PC-3 (cell line): ENCODE results near the gene LAMA3.

ENCODE experiments used
- CTCF ChIP-seq: fragments of 300-600 bp; sonication (generic); conservative IDR thresholded peaks from 2 replicates; pipeline ENCODE4 v1.5.1; 2017; ENCODE audit warnings: antibody characterized with exemption, low read depth, mild to moderate bottlenecking, low read length
- EZH2 ChIP-seq: fragments of 300-600 bp; sonication (generic); IDR thresholded peaks from one replicate; pipeline ENCODE4 v1.6.1; 2017; ENCODE audit warnings: antibody characterized with exemption, mild to moderate bottlenecking, low read length; ENCODE audit not compliant: unreplicated experiment
- EZH2phosphoT487 ChIP-seq: fragments of 300-600 bp; sonication (generic); IDR thresholded peaks from 2 replicates; pipeline ENCODE4 v1.6.1; 2018; ENCODE audit warnings: mild to moderate bottlenecking, antibody characterized with exemption, low read length, borderline replicate concordance

GRCh38 chr18:23951206-23951605 is 262.0 kb downstream of the LAMA3 start:
- TF ChIP-seq CTCF = no peak
- no peak for TF ChIP-seq EZH2
- TF ChIP-seq EZH2phosphoT487 = no peak
